Epidermal melanocyte (primary cell): ENCODE results near the gene TMEM233.
"Not testable (repeated sequence)": the region's sequence is repeated elsewhere in the genome, so short reads cannot be mapped to it uniquely, and the experiment has no call there.

ENCODE experiments used
- DNase-seq: peaks from one replicate; pipeline ENCODE4 v3.0.0; 2011; ENCODE audit warnings: low spot score; ENCODE audit not compliant: insufficient read length

The TMEM233 gene

DNA sequence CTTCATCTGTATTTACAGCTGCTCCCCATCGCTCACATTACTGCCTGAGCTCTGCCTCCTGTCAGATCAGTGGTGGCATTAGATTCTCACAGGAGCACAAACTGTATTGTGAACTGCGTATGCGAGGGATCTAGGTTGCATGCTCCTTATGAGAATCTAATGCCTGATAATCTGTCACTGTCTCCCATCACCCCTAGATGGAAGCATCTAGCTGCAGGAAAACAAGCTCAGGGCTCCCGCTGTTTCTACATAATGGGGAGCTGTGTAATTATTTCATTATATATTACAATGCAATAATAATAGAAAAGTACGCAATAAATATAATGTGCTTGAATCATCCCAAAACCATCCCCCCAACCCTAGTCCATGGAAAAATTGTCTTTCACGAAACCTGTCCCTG lies 64.6 kb downstream of the TMEM233 start:
- not testable (repeated sequence) for DNase-seq

DNA sequence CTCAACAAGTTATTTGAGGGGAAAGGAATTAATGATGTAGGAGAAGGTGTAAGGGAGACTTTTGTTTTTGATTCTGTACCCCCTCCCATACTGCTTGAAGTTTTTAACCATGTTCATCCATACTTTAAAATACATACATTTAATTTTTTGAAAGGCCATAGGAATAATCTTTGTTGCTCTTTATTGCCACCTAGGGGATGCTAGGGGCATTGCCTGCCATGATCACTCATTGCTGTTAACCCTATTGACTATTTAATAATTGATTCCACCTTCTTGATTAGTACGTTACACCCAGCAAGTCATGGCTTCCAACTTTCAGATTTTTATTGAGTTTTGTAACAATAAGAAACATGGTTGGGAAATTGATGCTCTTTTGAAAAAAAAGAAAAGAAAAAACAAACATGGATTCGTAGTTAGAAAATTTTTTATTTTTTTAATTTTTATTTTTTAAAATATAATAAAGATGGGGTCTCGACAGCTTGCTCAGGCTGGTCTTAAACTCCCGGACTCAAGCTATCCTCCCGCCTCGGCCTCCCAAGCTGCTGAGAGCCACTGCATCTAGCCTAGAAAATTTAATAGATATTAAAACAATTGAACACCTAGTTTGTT lies 65.8 kb downstream of the TMEM233 start:
- DNase-seq, result peak; percentile 52

DNA sequence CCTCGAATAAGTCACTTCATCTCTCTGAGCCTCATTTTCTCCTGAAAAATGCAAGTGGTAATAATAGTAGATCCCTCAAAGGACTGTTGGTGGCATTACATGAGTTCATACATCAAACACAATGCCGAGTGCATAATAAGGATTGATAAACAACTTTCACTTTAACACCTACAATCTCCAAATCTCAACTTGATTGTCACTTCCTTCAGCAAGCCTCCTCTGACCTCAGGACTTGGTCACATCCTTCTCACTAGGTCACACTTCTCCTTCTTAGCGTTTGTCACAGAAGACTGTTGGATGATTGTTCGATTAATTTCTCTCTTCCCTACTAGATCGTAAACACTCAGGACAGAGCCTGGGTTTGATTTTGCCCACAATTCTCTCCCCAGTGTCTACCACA lies 66.5 kb downstream of the TMEM233 start:
- DNase-seq, result no peak

DNA sequence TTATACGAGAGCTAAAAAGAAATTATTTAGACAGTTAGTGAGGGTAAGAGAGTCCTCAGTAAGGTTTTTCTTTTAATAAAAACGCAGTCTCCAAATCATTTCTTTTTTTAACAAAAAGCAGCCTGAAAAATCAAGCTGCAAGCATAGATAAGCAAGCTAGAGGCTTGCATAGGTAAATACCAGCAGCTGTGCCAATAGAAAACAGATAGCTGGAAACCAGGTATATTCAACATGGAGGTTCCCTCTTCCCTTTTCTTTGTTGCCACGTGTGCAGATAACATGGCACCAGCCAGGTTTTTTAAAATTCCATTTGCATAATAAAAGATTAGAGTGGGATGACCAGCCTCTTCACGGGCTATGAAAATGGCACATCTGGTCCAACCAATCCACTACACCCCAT lies 68.3 kb downstream of the TMEM233 start:
- no peak for DNase-seq

DNA sequence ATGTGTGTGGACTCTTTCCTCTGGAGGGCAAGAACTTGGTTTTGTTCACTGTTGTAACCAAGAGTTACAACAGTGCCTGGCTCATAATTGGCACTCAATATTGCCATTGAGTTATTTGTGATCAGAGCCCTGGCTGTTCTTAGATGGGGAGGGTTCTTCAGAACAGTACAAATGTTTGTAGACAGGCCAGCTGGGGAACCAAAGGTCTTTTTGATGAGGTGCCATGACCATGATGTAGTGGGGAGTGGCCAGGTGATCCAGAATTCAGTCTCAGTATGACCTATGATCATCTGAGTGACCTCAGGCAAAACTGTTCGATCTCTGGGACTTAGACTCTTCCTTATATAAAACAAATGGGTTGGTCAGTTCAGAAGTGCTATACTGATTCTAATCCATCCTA lies 71.1 kb downstream of the TMEM233 start:
- no peak for DNase-seq

DNA sequence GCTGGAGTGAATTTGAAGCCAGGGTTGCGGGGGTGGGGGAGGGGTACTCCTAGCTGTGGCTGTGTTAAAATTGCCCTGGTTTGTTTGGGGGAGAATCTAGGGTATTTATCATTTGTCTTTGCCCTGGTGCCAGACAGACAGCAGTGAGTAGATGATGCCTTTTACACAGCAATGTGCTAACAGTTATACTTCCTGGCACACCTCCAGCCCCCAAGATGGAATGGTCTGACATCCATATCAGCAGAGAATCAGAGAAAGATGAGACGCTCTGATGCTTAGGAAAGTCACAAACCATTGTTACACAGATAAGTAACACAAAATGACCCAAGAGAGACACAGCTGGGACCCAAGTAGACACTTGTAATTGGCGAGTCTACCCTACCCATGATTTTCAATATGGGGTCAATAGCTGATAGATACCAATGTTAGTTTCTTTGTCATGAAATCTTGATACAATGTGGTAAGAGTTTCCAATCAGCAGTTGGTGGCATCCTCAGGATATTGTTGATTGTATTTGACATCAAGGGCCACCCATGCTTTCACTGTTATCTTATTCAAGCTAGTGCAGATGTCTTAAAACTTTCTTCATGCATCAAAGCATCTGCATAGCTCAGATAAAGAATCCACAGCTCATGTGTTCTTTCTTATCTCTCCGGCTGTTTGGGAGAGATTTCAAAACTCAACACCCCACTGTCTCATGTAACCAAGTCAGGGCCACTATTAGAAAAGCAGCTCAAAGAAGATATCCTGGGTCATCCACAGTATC lies 71.8 kb downstream of the TMEM233 start:
- DNase-seq, result no peak

DNA sequence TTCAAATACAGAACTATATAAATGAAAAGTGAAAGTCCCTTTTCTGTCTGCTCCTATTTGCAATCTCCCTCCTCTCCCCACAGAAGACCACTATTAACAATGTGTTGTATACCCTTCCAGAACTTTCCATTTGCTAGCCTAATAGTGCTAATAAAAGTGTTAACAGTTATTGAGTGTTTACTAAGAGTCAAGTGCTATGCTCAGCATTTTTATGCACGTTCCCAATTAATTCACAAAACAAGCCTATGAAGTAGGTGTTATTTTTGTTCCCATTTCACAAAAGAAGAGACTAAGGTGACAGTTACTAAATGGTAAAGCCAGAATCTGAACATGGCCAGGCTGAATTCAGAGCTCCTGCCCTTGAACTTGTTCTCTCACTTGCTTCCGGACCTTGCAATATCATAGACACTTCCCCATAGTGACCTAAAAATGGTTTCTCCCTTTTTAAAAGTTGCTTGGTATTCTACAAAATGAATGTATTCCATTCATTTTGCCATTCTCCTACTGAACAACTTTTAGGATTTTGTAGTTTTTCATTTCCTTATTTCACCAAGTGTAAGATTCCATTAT lies 72.7 kb downstream of the TMEM233 start:
- no peak for DNase-seq

DNA sequence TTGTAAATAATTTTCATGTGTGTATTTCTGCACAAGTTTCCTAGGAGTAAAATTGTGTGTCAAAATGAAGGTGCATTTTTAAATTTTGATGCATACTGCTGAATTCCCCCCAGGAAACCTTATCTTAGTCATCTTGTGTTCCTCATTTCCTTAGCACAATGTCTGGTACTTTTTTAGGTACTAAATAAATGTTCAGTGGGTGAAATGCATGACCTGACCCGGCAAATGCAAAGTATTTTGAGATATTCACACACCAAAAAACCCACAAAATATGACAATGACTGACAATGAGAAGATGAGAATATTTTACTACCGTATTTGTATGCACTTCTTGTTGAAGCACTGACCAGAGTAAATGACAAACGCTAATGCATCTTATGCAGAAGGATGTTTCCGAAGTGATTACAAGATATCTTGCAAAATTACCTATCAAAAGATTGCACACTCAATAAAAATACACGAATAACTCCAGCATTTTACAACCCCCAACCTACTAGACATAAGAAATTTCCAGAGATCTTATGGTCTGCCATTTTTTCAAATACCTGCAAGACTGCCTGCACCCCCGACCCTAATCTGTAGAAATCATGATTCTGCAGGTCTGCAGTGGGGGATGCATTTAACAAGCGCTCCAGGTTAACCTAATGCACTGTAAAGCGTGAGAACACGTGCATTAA lies 73.5 kb downstream of the TMEM233 start:
- DNase-seq, result no peak

DNA sequence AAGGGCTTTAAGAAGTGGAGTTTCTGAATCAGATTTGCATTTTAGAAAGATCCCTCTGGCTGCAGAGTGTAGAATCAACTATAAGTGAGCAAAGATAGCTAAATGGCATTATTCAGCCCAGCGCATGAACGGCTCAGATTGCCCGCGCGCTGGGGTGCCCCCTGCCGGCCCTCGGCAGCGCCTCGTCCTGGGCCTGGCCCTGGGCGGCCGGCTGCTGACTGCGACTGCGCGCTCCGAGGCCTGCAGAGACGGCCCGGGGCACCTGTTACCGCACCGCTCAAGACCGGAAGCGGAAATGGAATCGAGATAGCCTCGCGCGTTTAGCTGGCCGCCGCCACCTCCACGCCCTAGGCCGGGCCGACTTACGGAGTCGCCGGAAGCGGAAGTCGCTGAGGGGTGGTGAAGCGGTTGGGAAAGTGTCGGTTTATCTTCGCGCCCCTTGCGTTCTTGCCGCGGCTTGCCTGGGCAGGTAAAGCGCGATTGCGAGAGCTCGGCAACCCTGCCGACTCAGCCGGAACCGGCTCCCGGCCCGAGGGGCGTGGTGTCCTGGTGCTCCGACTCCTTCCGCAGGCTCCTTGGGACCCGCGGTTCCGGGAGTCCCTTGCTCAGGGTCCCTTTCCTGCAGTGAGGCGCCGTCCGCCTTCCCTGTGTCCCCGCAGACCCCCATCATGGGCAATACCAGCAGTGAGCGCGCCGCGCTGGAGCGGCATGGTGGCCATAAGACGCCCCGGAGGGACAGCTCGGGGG lies 74.2 kb downstream of the TMEM233 start, which contains the start of gene PRKAB1:
Gene PRKAB1, plus strand, starts transcription at position 557 of the 747 bp plus-strand sequence. Its CDS starts 112 bp downstream, at position 669.
- peak; percentile 86 for DNase-seq

DNA sequence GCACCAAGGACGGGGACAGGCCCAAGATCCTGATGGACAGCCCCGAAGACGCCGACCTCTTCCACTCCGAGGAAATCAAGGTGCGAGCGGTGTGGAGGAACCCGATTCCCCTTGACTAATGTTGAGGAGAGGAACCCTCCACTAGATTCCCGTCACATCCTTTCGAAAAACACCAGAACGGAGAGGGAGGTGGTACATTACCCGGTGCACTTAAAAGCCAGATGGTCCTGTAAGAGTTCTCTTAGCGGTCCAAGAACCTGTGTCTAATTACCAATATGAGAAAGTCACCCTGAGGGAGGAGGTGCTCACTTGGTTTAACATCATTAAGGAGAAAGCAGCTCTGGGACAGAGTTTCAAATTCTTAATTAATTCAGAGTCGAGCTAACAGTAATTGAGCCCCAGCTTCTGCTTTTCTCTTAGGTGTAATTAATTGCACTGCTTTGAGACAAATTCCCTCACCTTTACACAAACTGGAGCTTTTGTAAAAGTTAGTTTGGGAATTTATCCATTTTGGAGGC lies 74.8 kb downstream of the TMEM233 start:
- DNase-seq, result no peak

DNA sequence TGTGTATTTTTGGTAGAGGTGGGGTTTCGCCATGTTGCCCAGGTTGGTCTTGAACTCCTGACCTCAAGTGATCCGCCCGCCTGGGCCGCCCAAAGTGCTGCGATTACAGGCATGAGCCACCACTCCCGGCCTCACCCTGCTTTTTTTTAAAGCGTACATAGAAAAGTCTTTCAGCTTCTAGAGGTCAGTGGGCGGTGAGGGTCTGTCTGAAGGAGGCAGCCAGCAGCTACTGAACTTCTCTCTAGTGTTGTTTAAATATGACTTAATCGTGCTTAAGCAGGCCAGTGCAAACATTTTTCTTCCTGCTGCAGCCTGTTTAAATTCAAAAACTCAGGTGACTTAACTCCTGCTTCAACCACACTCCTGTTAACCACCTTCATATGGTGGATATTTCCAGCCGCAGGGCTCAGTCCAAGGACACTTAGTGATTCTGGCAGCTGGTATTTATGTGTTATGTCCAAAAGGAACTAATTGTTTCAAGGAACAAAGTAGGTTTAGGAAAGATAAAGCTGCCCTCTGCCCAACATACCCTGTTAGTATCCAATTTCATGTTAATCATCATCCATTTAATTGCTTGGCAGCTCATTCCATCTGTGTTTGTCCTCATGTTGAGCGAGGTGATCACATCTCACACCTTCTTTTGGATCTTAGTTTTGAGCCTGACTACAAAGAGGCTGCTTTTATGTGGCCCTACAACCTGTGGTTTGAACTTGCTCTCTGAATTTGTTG lies 76.3 kb downstream of the TMEM233 start:
- no peak for DNase-seq

DNA sequence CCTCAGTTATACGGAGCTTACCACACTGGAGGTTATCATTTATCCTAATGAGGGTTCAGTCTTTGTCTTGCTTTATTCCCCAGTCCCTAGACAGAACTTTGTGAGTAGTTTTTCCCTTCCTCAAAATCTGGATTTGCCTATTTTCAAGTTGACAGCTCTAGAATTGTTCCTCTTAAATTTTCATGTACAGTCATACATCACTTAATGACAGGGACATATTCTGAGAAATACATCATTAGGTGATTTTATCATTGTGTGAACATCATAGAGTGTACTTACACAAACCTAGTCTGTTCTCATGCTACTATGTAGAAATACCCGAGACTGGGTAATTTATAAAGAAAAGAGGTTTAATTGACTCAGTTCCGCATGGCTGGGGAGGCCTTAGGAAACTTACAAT lies 77.5 kb downstream of the TMEM233 start:
- DNase-seq, result no peak

DNA sequence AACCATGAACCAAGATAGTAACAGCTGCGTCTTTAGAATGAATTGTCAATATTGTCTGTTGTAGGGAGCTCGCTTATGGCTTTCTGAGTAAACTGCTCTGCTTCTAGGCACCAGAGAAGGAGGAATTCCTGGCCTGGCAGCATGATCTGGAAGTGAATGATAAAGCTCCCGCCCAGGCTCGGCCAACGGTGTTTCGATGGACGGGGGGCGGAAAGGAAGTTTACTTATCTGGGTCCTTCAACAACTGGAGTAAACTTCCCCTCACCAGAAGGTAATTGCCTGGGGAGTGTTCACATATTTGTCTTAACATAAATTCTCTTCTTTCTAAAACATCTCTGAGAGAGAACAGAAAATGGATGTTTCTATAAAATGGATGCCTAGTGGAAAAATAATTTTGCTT lies 78.6 kb downstream of the TMEM233 start:
- DNase-seq, result no peak

DNA sequence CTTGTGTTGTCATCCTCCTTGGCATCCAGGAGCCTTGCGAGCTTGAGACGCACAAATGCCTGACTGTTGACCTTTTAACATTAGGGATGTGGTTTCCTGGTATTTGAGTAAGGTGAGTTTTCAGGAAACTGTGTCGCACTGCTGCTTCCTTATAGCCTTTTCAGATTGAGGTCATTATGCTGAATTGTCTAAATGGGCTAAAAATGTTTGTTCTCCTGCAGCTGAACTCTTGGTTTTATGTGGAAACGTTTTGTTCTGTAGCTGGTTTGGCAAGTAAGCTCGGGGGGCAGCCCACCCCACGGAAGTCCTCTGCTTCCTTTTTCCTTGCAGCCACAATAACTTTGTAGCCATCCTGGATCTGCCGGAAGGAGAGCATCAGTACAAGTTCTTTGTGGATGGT lies 80.1 kb downstream of the TMEM233 start:
- DNase-seq, result no peak

DNA sequence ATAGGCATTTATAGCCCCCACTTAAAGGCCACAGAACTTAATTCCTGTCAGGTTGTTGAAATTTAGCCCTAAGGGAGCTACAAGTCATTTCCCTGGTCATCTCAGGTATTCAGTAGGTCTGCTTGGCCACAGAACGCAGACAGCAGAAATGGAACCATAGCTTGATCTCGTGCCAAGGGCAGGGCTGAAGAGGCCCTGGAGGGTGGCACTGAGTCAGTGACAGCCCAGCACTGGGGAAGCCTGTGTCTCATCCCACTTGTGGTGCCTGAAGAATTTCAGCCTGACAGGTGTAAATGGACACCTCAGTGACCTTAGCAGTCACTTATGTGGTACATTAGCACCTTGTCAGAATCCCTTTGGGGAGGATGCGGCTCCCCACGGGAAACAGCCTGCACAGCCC lies 81.0 kb downstream of the TMEM233 start:
- DNase-seq, result no peak

DNA sequence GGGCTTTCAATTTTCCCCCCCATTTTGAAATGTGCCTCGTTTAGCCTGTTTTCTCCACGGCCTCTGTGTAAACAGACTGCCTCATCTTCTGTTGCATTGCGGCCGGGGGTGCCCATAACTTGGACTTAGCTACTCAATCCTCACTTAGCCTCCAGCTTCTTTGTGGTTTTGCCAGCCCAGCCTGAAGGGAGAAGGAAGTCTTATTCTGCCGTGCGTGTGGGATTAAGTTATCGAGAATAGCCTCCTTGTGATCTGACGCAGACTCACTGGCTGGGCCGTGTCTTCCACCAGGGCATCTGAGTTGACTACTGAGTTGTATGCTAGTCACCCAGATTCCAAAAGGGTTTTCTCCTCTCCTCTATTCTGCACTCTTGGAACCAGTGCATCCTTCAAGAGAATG lies 82.4 kb downstream of the TMEM233 start:
- no peak for DNase-seq

DNA sequence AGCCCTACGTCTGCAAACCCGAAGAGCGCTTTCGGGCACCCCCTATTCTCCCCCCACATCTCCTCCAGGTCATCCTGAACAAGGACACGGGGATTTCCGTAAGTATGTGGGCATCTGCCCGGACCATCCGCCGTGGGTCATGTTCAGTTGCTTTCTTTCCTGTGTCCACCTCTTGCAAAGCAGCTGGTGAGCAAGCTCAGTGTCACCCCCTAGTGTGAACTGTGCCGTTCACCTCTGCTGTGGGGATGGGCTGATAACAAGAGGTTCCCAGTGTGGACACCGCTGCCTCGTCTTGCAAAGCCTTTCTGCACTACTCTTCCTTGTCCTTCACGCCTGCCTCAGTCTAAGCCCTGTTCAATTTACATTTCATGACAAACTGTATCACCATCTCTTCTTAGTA lies 83.0 kb downstream of the TMEM233 start:
- no peak for DNase-seq

DNA sequence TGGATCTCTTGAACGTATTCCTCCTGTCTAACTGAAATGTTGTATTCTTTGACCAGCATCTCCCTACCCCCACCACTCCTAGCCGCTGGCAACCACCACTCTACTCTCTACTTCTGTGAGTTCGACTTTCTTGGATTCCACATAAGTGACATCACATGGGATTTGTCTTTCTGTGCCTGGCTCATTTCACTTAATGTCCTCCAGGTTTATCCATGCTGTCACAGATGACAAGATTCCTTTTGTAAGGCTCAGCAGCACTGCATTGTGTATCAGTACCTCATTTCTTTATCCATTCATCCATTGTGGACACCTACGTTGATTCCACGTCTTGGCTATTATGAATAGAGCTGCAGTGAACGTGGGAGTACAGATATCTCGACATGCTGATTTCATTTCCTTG lies 84.9 kb downstream of the TMEM233 start:
- DNase-seq, result no peak

DNA sequence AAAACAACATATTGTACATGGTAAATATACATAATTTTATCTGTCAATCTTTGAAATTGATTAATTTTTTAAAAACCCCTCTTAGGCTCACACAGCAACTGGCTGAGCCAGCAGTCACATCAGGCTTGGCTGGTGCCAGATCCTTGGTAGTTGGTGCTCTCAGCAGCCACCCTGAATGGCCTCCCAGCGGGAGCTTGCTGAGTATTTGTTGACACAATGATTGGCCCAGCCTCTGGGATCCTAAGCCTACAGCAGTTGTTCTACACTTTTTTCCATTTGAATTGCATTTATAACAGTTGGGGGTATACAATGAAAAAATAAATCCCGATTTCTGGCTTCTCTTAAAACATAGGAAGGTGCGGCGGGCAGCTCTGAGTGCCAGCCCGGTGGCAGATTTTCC lies 85.5 kb downstream of the TMEM233 start:
- DNase-seq, result no peak

DNA sequence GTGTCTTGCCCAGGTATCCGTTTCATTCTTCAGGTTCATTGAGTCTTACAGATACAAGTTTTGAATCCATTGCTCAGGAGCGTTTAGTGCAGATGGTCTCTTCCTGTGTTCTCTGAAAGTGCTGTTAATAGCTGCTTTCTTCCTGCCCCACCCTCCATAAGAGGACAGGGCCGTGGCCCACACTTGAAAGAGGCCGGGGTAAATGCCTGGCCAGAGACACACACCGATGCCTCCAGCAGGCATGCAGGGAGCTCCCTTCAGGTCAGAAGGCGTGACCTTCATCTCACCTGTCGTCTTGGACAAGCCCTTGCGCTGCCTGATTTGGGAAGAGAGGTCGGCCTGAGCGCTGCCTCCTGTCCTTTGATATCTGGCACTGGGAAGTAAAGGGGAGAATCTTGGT lies 85.9 kb downstream of the TMEM233 start:
- DNase-seq, result no peak

DNA sequence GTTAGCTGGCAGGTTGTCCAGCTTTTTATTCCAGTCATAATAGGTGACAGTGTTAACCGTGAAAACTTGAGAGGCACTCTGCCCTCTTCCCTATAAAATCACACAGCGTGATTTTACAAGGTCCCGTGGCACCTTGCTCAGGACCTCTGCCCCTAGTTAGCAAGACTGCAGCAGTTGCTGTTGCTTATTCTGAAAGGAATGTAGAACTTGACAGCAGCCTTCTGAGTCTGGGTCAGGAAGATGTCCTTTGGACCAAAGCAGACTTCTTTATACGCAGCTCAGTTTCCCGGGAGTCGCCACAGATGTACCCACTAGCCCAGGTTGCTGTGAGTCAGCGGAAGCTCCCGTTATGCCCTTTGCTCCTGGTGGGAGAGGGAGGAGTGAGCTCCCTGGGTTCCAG lies 87.5 kb downstream of the TMEM233 start:
- DNase-seq, result no peak
